Mucosa of descending colon (tissue), 3 donors: Measurements from ENCODE around the gene RYR3. TPM values are rescaled to one million over a fixed set of nuclear protein-coding genes. Genes with fewer than 3 reads are reported as not detected.

Experiments
- ATAC-seq: fragments of 200-7000 bp; cut with Tn5 transposase; one replicate; pipeline ENCODE4 v1.9.1; 2020; ENCODE audit warnings: mild to moderate bottlenecking, moderate library complexity
- DNase-seq, 3 donors: peaks; one replicate each; pipeline ENCODE4 v3.0.0-alpha.2; 2020
- H3K36me3 ChIP-seq: fragments of 200-600 bp; one replicate; pipeline ENCODE4 v1.8.0; 2021; ENCODE audit warnings: low read depth, mild to moderate bottlenecking
- H3K4me1 ChIP-seq: fragments of 200-600 bp; one replicate; pipeline ENCODE4 v1.8.0; 2021; ENCODE audit warnings: low read depth, mild to moderate bottlenecking
- H3K4me3 ChIP-seq: fragments of 200-600 bp; one replicate; pipeline ENCODE4 v1.8.0; 2021; ENCODE audit warnings: mild to moderate bottlenecking
- H3K9me3 ChIP-seq: fragments of 200-600 bp; one replicate; pipeline ENCODE4 v1.8.0; 2021; ENCODE audit warnings: mild to moderate bottlenecking
- intact Hi-C, 2 donors: fragments of 100-400 bp; cut with DNase I in 1 of 2; cut with micrococcal nuclease in 1 of 2; formaldehyde crosslinking; loops; one replicate each; pipeline versions ENCODE4 v1.11.0 to v1.11.1; 2022; cut with DNase I, micrococcal nuclease
- total RNA-seq, 3 donors: library from RNA; stranded (reverse); fragmentation: NEBNext Ultra II Directional in 2 of 3; extraction: Animal tissue kit (Norgen Biotek cat#: 25700) in 2 of 3; gene quantifications; one replicate each; pipeline versions ENCODE4 v1.2.1 to v1.2.4, GENCODE V29; 2021 to 2023
- TF ChIP-seq, protein P1 (sequence below): fragments of 200-600 bp; IDR thresholded peaks from one replicate; pipeline ENCODE4 v1.8.0; 2022; ENCODE audit warnings: antibody characterized with exemption, mild to moderate bottlenecking
- donor health status: DM: no; HTN: no; CAD: no; lungs with moderate emphysema.
- donor health status: DM: no; HTN: no; CAD: no.
- donor health status: DM: no; HTN: yes; CAD: no.

RYR3 gene
- total RNA-seq, 3 donors from 2014 or later, result 0.84 to 16.4 (median 1.1) TPM

DNA sequence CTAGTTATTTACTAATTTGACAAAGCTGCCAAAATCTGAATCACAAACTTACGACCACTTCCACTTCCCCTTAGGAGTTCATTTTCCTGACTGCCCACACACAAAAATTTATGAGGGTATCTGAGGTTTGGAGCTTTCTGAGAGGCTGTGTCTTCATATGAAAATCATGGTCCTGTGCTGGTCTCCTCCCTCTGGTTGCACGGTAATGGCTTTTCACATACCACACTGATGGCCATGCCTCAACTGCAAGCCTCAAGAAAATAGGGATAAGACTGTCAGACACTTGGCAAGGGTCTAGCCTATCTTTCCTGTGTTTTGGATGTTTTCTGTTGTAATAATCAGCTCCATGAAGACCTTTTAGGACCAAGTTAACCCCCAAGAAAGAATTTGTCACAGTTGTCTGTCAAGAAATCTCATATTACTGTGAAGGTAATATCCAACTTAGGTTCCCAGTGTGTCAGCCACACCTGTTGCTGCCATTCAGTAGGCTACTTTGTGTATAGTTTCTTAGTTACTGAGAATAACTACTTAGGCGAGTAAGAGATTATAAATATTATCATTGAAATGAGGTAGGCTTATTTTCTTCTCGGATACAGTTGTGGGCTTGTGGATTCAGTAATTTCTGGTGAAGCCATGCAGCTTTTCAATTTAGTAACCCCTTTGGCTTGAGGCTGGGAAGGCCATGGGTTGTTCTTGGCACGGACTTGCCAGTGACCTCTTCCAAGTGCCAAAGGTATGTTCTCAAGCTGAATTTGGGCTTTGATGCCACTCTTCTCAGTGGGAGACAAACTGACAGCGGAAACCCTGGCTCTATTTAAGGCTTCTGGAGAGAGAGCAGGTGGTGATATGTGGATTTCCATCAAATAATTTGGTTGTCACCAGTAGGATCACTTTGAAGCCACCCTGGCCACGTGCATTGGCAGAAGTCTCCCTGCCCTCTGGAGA lies 101.1 kb downstream of the RYR3 start:
- H3K4me3 ChIP-seq, result no peak overlapping the region
- intact Hi-C loops, result no loop called here
- TF ChIP-seq, protein P1, sequence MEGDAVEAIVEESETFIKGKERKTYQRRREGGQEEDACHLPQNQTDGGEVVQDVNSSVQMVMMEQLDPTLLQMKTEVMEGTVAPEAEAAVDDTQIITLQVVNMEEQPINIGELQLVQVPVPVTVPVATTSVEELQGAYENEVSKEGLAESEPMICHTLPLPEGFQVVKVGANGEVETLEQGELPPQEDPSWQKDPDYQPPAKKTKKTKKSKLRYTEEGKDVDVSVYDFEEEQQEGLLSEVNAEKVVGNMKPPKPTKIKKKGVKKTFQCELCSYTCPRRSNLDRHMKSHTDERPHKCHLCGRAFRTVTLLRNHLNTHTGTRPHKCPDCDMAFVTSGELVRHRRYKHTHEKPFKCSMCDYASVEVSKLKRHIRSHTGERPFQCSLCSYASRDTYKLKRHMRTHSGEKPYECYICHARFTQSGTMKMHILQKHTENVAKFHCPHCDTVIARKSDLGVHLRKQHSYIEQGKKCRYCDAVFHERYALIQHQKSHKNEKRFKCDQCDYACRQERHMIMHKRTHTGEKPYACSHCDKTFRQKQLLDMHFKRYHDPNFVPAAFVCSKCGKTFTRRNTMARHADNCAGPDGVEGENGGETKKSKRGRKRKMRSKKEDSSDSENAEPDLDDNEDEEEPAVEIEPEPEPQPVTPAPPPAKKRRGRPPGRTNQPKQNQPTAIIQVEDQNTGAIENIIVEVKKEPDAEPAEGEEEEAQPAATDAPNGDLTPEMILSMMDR, result no peak

DNA sequence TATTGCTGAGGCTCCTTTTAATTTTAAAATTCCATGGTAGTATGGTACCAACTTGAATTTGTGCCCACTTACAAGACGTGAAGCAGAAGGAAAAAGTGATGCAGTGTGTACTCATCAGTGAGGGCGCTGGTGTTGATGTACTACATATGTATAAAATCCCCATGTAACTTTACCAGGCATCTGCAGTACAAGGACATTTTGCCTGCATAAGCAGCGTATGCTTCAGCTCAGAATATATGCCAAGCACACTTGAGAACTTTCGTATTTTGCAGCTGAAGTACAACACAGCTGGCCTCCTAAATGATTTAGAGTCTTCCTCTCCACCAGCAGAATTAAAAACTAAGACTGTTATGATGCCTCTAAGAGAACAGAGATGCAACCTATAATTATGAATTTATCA lies 108.9 kb downstream of the RYR3 start:
- no peak for DNase-seq
- ATAC-seq, result no peak
- TF ChIP-seq, protein P1, result no peak
- Histone ChIP-seq H3K4me1 (no peaks in the 10 kb centered on the region), H3K36me3 (no peaks in the 10 kb centered on the region), H3K4me3 (no peak overlapping the region), H3K9me3 (no peaks in the 10 kb centered on the region)
- intact Hi-C loops, result no loop called here

More for the DNA sequence above, 101.1 kb downstream of the RYR3 start:
- H3K36me3 ChIP-seq, result no peaks in the 10 kb centered on the region
- ATAC-seq (no peak), DNase-seq (no peak)
- no peaks in the 10 kb centered on the region for H3K4me1 ChIP-seq
- H3K9me3 ChIP-seq, result no peaks in the 10 kb centered on the region

DNA sequence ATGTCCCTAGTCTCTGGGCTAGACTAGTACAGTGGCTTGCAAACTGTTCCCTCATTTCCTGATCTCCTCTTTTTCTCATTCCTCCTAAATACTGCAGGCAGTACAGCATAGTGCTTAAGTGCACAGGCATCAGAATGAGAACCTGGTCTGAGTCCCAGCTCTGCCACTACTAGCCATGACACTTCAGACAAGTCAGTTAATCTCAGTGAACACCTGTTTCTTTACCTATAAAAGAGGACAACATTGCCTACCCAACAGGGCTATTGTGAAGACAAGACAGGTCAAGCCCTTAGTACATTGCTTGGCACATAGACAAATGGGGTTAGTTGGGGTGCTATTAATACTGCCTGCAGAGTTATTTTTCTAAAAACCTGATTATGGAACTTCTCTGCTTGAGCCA lies 113.3 kb downstream of the RYR3 start:
- no peaks in the 10 kb centered on the region for H3K9me3 ChIP-seq
- TF ChIP-seq, protein P1, result no peak
- H3K4me1 ChIP-seq, result no peaks in the 10 kb centered on the region
- no peak overlapping the region for H3K4me3 ChIP-seq
- intact Hi-C loops, result no loop called here
- ATAC-seq (no peak), DNase-seq (no peak)
- H3K36me3 ChIP-seq, result no peaks in the 10 kb centered on the region

DNA sequence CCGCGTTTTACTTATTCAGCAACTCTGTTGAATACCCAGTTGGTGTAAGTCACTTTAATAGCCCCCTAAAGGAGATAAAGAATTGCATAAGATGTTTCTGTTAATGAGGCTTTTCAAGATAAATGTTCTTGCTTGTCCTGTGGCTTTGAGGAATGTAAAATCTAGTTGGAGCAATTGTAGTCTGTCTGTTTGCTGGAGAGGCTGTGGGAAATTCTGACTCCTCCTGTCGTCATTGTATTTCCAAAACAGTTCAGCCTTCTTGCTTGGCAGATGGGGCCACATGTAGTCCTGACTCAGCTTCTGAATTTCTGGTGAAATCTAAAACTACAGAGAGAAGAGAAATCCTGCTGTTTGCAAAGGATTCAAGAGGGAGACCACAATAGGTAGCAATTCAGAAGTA lies 114.4 kb downstream of the RYR3 start:
- Histone ChIP-seq H3K9me3 (no peaks in the 10 kb centered on the region), H3K4me1 (no peaks in the 10 kb centered on the region), H3K4me3 (no peak overlapping the region), H3K36me3 (no peaks in the 10 kb centered on the region)
- intact Hi-C loops, result no loop called here
- ATAC-seq, result no peak
- peak in 1 of 3 donors; percentile 23 for DNase-seq
- TF ChIP-seq, protein P1, result no peak

DNA sequence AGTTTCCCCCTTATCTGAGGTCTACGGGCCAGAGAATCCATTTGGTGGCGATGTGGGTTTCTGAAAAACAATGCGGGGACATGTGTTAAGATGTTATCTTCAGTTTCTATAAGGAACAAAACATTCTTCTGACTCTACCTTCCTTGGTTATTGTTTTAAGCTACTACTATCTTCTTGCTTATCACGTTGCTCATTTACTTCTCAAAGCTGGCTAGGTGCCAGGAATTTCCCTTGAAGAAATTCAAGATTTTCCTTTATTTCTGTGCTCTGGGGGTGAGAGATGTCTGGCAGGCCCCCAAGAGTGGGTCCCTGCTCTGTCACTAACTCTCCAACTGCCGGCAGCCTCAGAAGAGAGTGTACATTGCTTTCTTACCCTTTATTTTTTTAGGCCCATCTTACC lies 119.8 kb downstream of the RYR3 start:
- Histone ChIP-seq H3K36me3 (no peaks in the 10 kb centered on the region), H3K9me3 (no peaks in the 10 kb centered on the region), H3K4me3 (no peak overlapping the region), H3K4me1 (no peaks in the 10 kb centered on the region)
- DNase-seq, result no peak
- intact Hi-C loops, result no loop called here
- TF ChIP-seq, protein P1, result no peak
- ATAC-seq, result no peak
